ENCODE results near the gene NTRK3.

GRCh38 chr15:87881026-87881425 lies 375.5 kb downstream of the NTRK3 start:
- TF ChIP-seq, protein P1, sequence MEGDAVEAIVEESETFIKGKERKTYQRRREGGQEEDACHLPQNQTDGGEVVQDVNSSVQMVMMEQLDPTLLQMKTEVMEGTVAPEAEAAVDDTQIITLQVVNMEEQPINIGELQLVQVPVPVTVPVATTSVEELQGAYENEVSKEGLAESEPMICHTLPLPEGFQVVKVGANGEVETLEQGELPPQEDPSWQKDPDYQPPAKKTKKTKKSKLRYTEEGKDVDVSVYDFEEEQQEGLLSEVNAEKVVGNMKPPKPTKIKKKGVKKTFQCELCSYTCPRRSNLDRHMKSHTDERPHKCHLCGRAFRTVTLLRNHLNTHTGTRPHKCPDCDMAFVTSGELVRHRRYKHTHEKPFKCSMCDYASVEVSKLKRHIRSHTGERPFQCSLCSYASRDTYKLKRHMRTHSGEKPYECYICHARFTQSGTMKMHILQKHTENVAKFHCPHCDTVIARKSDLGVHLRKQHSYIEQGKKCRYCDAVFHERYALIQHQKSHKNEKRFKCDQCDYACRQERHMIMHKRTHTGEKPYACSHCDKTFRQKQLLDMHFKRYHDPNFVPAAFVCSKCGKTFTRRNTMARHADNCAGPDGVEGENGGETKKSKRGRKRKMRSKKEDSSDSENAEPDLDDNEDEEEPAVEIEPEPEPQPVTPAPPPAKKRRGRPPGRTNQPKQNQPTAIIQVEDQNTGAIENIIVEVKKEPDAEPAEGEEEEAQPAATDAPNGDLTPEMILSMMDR (IDR thresholded peaks at IDR 0.05), result no peak
- no peak for TF ChIP-seq POLR2A (IDR thresholded peaks at IDR 0.05)

All from thyroid gland (tissue), 4 donors.